ENCODE data around the gene PRKCE.

The PRKCE gene

GRCh38 chr2:45922577-45922988 is 271.1 kb downstream of the PRKCE start:
- DNase-seq: peak; percentile 84

- no peak for DNase-seq
Observed at GRCh38 chr2:45923701-45924100, 272.2 kb downstream of the PRKCE start.

- DNase-seq: no peak
Observed at GRCh38 chr2:45925026-45925425, 273.6 kb downstream of the PRKCE start.

GRCh38 chr2:45925636-45926366 is 274.3 kb downstream of the PRKCE start:
- DNase-seq: no peak

GRCh38 chr2:45928946-45929345 is 277.5 kb downstream of the PRKCE start:
- no peak for DNase-seq

GRCh38 chr2:45929674-45930395 is 278.4 kb downstream of the PRKCE start:
- no peak for DNase-seq

- DNase-seq: peak; percentile 94
Observed at GRCh38 chr2:45930396-45930792, 278.9 kb downstream of the PRKCE start.

- DNase-seq: no peak
Observed at GRCh38 chr2:45932278-45932975, 281.0 kb downstream of the PRKCE start.

- DNase-seq: peak; percentile 83
Observed at GRCh38 chr2:45935791-45936622, 284.5 kb downstream of the PRKCE start.

- DNase-seq: no peak
Observed at GRCh38 chr2:45936623-45936979, 285.1 kb downstream of the PRKCE start.

- DNase-seq: no peak
Observed at GRCh38 chr2:45937990-45938389, 286.5 kb downstream of the PRKCE start.

- peak; percentile 62 for DNase-seq
Observed at GRCh38 chr2:45938649-45939511, 287.4 kb downstream of the PRKCE start.

GRCh38 chr2:45941531-45942236 is 290.2 kb downstream of the PRKCE start:
- DNase-seq: no peak

GRCh38 chr2:45942237-45942738 is 290.8 kb downstream of the PRKCE start:
- DNase-seq: no peak

- no peak for DNase-seq
Observed at GRCh38 chr2:45943219-45944044, 292.0 kb downstream of the PRKCE start.

- DNase-seq: no peak
Observed at GRCh38 chr2:45944074-45944473, 292.6 kb downstream of the PRKCE start.

GRCh38 chr2:45945302-45945717 is 293.8 kb downstream of the PRKCE start:
- no peak for DNase-seq

GRCh38 chr2:45946023-45946422 is 294.5 kb downstream of the PRKCE start:
- DNase-seq: no peak

- DNase-seq: no peak
Observed at GRCh38 chr2:45950606-45951005, 299.1 kb downstream of the PRKCE start.

Measured in DMS153 (cell line).